Upper lobe of left lung (tissue), 4 donors: Measurements from ENCODE around the gene ARMH3.

Experiments used
- CTCF ChIP-seq, 6 experiments: fragments of 450-650 bp in 4 of 6; fragments of 200-600 bp in 2 of 6; sonication (generic) in 2 of 6; IDR thresholded peaks; one replicate each; pipeline ENCODE4 v1.5.1; 2016 to 2019; ENCODE audit warnings: antibody characterized with exemption in 6 of 6
- POLR2A ChIP-seq, 4 donors: fragments of 450-650 bp; IDR thresholded peaks; one replicate each; pipeline ENCODE4 v1.5.1; 2016 to 2017; ENCODE audit warnings: antibody characterized with exemption in 4 of 4, mild to moderate bottlenecking in 2 of 4

GRCh38 chr10:101972761-101973160 is 83.2 kb downstream of the ARMH3 start:
- TF ChIP-seq CTCF (IDR thresholded peaks at IDR 0.05) (no peak), POLR2A (IDR thresholded peaks at IDR 0.05) (no peak)
